ENCODE results near the gene MYCN.

GRCh38 chr2:15916336-15916735, 24.0 kb upstream of the MYCN start:
- TF ChIP-seq CTCF (IDR thresholded peaks at IDR 0.05; ENCODE audit: low read length) (no peak), EZH2 (IDR thresholded peaks at IDR 0.05; ENCODE audit: borderline replicate concordance, low read length) (no peak)

Measured in OCI-LY1 (cell line).